ELR (cell line): ENCODE measurements around the gene TOM1L2.

Source experiments
- DNase-seq: peaks from one replicate; pipeline ENCODE4 v3.0.0-alpha.2; 2015; ENCODE audit warnings: low read depth

The TOM1L2 gene

GRCh38 chr17:17804007-17804406 lies 168.2 kb downstream of the TOM1L2 start:
- no peak for DNase-seq

GRCh38 chr17:17801800-17802481 lies 170.3 kb downstream of the TOM1L2 start:
- DNase-seq = no peak

GRCh38 chr17:17800504-17801021 lies 171.6 kb downstream of the TOM1L2 start:
- DNase-seq = no peak

DNA sequence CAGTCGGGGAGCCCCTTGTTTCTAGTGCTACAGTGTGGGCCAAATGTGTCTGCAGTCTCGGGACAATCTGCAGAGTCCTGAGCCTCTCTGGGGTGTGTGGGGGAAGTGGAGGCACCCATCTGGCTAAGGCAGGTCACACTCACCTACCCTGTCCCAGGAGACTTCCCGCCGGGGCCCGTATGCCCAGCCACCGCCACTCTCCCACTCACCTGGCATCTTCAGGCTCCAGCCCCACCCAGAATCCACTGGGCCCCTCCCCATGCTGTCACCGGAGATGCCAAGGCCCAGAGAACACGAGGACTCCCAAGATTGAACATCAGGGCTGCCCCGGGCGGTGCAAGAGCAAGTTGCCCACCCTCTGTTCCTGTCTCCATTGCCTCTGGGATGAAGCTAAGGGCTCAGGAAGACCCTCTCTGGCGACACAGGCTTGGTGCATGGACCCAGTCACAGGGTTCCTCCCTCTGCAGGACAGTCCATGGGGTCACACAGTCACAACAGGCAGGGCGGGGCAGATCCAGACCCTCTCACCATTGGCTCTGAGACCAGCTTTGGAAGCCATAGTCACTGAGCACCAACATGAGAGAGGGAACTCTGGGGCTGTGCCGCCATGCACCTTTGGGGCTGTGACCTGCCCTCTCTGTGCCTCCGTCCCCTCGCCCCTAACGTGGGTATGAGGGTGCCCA lies 173.5 kb downstream of the TOM1L2 start:
- no peak for DNase-seq

DNA sequence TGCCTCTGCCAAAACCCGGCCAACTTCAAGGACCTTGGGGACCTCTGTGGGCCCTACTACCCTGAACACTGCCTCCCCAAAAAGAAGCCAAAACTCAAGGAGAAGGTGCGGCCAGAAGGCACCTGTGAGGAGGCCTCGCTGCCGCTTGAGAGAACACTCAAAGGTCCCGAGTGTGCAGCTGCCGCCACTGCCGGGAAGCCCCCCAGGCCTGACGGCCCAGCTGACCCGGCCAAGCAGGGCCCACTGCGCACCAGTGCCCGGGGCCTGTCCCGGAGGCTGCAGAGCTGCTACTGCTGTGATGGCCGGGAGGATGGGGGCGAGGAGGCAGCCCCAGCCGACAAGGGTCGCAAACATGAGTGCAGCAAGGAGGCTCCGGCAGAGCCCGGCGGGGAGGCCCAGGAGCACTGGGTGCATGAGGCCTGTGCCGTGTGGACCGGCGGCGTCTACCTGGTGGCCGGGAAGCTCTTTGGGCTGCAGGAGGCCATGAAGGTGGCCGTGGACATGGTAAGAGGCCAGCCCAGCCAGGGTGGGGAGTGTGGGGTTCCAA lies 174.1 kb downstream of the TOM1L2 start:
- DNase-seq = no peak

- no peak for DNase-seq
Observed at GRCh38 chr17:17797119-17797809, 174.9 kb downstream of the TOM1L2 start.

- DNase-seq = no peak
Observed at GRCh38 chr17:17796787-17797061, 175.5 kb downstream of the TOM1L2 start.

DNA sequence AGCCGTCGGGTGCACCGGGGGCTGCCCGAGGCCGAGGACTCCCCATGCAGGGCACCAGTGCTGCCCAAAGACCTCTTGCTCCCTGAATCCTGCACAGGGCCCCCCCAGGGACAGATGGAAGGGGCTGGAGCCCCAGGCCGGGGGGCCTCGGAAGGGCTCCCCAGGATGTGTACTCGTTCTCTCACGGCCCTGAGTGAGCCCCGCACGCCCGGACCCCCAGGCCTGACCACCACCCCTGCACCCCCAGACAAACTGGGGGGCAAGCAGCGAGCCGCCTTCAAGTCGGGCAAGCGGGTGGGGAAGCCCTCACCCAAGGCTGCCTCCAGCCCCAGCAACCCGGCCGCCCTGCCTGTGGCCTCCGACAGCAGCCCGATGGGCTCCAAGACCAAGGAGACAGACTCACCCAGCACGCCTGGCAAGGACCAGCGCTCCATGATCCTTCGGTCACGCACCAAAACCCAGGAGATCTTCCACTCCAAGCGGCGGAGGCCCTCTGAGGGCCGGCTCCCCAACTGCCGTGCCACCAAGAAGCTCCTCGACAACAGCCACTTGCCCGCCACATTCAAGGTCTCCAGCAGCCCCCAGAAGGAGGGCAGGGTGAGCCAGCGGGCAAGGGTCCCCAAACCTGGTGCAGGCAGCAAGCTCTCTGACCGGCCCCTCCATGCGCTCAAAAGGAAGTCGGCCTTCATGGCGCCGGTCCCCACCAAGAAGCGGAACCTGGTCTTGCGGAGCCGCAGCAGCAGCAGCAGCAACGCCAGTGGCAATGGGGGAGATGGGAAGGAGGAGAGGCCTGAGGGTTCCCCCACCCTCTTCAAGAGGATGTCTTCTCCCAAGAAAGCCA lies 176.0 kb downstream of the TOM1L2 start:
- no peak for DNase-seq

GRCh38 chr17:17795296-17795695 lies 176.9 kb downstream of the TOM1L2 start:
- DNase-seq = no peak

DNA sequence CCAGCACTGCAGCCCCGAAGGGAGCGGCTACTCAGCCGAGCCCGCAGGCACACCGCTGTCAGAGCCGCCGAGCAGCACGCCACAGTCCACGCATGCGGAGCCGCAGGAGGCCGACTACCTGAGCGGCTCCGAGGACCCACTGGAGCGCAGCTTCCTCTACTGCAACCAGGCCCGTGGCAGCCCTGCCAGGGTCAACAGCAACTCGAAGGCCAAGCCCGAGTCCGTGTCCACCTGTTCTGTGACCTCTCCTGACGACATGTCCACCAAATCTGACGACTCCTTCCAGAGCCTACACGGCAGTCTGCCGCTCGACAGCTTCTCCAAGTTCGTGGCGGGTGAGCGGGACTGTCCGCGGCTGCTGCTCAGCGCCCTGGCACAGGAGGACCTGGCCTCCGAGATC lies 177.8 kb downstream of the TOM1L2 start:
- no peak for DNase-seq
